Right lung (tissue), 5 donors: ENCODE data around the gene CNBD2. TPM values are rescaled to one million over a fixed set of nuclear protein-coding genes. Genes with fewer than 3 reads are reported as not detected.
"Not testable (repeated sequence)": the region's sequence is repeated elsewhere in the genome, so short reads cannot be mapped to it uniquely, and the experiment has no call there.

Experiments used
- DNase-seq, 2 donors: peaks; one replicate each; pipeline ENCODE4 v3.0.0-alpha.2; 2013
- polyA plus RNA-seq, 5 donors: library from polyadenylated mRNA; unstranded; fragments of 120-200 nt; gene quantifications; one replicate each; pipeline versions ENCODE4 v1.2.1 to v1.2.3, GENCODE V29; 2013; ENCODE audit warnings: inconsistent platforms in 1 of 5, low replicate concordance in 1 of 5; ENCODE audit not compliant: insufficient read length in 5 of 5, insufficient read depth in 1 of 5

The CNBD2 gene
- polyA plus RNA-seq, 5 donors: 0.28 to 2.4 (median 0.59) TPM

DNA sequence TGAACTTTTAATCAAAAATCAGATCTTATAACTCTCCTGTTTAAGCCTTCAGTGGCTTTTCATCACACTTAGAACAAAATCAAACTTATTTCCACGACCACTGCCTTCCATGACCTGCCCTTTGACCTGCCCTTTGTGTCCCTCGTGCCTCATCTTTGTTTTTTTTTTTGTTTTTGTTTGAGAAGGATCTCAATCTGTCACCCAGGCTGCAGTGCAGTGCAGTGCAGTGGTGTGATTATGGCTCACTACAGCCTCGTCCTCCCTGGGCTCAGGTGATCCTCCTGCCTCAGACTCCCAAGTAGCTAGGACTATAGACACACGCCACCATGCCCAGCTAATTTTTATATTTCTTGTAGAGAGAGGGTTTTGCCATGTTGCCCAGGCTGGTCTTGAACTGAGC lies 86.8 kb downstream of the CNBD2 start:
- DNase-seq: no peak

DNA sequence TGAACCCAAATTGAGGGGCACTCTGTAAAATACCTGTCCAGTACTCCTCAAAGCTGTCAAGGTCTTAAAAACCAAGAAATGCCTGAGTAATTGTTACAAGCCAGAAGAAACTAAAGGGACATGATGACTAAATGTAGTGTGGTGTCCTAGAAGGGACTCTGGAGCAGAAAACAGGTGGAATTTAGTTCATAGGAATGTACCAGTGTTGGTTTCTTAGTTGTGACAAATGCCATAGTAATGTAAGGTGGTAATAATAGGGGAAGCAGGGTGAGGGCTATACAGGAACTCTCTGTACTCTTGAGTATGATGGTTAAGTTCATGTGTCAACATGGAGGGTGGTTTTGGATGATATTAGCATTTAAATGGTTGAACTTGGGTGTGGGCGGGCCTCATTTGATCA lies 92.3 kb downstream of the CNBD2 start:
- DNase-seq: no peak

DNA sequence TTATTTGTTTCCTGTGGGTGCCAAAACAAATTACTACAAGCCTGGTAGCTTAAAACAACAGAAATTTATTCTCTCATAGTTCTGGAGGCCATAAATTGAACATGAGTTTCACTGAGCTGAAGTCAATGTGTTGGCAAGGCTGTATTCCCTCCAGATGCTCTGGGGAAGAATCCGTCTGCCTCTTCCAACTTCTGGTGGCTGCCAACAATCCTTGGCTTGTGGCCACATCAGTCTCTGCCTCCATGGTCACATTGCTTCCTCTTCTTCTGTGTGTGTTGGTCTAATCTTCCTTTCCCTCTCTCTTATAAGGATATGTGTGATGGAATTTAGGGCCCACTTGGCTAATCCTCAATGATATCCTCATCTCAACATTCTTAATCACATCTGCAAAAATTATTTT lies 93.4 kb downstream of the CNBD2 start:
- DNase-seq: no peak

DNA sequence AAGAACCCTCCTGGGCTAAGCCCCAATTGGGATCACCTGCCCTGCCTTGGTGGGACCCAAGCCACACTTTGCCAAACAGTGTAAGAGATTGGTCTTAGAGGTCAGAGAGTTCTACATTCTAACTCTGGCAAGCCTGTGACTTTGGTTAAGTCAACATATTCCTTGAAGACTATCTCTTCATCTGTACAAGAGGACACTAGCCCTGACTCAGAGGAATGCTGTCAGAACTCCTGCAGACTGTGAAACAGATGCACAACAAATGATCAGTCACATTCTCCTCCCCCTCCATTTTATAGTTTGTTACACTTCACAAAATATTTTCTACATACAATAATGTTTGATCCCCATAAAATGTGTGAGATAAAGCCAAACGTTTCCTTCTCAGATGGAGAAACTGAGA lies 94.4 kb downstream of the CNBD2 start:
- no peak for DNase-seq

DNA sequence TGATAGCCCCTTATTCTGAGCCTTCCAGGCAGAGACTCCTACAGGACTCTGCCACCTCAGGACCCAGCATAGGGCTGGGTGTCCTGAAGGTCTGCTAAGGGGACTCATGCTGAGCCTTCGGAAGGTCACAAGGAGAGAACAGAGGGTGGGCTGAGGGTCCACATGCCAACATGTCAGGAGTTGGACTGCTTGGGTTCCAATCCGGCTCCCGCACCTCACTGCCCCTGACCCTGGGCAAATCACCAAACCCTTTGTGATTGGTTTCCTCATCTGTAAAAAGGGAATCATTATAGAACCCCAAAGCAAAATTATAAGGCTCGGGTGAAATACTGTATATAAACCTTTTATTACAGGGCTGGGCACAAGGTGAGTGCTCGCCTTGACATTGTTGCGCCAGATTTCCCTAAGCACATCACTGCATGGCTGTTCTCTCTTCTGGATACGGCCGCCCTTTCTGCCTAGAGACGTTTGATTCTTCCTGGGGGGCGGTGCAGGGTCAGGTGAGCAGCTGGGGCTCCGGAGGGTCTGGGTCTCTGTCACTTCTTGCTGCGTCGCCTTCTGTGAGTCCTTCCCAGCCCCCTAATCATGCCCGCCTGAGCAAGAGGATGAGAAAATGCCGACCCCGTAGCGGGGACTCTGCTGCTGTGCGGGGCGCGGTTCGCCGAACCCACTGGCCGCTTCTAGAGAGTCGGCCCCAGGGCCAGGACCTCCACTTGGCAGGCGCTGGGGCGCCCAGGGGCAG lies 95.7 kb downstream of the CNBD2 start:
- no peak for DNase-seq

DNA sequence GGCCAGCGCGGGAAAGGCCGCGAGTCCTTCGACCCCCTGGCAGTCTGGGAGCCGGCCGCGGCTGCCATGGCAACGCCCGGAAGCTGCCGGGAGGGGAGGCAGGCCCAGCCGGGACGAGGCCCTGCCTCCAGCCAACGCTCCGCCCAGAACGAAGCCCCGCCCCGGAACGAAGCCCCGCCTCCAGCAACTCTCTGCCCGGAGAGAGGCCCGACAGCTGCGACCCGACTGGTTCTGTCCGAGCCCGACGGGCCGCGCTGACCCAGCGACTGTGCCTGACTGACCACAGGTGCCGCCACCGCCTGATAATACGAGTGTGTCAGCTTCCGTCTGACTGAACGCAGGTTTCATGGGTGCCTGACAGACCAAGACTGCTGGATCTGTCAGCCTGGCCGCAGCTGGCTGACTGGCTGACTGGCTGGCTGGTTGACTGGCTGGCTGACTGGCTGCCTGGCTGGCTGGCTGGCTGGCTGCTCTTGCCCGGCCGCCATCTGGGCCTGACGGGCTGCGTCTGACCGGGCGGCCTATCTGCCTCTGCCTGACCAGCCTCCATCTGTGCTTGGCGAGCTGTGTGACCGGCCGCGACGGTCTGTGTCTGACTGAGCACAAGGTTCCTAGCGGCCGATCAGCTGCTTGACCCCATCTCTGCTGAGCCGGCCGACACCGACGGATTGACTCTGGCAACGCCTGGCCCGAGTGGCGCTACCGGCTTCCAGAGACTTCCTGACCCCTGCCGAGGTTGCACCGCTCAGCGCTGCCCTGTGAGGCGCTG lies 96.5 kb downstream of the CNBD2 start:
- DNase-seq: peak; percentile 87 to 88

DNA sequence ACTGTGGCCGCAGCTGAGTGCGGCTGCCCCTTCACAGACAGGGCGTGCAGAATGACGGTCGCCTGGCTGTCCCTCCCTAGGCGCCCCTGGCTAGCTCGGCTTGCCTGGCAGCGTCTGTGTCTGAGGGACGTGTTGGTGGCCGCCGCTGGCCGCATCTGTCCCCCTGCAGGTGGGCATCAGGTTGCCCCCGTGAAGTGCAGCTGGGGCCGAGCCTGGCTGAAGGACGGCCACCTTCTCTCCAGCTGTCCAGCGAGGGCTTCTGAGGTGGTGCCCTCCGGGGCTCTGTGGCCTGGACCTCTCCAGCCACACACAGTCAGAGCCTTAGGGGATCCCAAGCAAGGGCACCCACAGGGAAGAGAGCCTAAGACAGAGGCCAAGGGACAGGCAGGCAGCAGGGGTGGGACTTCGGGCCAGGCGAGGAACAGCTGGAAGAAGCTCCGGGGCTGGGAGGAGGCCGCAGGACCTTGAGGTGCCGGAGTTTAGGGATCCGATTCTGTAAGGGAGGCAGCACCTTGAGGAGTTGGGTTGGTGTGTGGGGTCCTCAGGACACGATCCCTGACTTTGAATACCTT lies 97.1 kb downstream of the CNBD2 start:
- DNase-seq: no peak

DNA sequence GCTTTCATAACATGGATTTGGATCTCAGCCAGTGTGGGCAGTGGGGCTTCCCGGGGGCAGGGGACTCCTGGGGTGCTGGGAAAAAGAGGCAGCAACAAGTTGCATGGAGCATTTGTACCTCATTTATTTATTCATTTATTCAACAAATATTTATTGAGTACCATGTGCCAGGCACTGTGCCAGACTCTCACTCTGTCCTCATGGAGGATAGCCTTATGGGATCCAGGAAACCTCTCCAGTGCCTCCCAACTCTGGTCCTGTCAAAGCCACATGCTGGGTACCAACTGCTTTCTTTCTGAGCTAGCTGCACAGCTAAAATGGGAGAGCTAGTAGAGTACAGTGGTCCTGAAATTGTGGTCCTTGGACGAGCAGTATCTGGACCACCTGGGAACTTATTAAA lies 98.4 kb downstream of the CNBD2 start:
- DNase-seq: no peak

DNA sequence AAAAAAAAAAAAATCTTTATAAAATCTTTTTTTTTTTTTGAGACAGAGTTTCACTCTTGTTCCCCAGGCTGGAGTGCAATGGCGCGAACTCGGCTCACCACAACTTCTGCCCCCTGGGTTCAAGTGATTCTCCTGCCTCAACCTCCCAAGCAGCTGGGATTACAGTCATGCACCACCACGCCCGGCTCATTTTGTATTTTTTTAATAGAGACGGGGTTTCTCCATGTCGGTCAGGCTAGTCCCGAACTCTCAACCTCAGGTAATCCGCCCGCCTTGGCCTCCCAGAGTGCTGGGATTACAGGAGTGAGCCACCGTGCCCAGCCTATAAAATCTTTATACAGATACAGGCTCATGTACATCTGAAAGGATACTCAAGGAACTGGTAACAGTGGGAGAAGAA lies 100.1 kb downstream of the CNBD2 start:
- not testable (repeated sequence) for DNase-seq

DNA sequence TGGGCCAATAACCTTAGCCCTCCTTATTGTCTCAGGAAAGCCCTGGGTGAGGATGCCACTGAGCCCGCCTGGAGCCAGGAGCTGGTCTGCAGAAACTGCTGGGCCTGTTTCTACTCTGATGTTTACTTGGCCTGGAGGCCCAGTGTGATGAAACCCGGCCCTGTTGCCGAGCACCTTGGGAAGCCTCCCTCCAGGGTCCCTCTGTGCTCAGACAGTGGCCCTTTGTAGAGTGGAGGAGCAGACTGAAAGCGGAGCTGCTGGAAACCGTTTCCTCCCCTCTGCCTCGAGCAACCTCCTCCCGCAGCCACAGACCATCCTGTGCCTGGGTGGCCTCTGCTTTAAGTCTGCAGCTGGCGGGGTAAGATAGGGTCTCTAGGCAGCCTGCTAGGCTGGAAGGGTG lies 102.1 kb downstream of the CNBD2 start:
- DNase-seq: no peak

DNA sequence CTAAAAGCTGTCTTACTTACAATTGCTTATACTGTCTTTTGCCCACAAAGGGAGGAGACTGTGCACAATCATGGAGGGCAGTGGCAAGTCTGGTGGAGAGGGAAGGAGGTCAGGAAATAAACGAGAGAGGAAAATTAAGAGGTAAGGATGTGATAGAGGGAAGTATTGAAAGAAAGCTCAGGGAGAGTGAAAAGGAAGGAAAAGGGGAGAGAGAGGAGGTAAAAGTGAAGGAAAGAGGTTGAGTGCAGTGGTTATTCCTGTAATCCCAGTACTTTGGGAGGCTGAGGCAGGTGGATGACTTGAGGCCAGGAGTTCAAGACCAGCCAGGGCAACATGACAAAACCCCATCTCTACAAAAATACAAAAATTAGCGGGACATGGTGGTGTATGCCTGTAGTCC lies 103.5 kb downstream of the CNBD2 start:
- DNase-seq: no peak

DNA sequence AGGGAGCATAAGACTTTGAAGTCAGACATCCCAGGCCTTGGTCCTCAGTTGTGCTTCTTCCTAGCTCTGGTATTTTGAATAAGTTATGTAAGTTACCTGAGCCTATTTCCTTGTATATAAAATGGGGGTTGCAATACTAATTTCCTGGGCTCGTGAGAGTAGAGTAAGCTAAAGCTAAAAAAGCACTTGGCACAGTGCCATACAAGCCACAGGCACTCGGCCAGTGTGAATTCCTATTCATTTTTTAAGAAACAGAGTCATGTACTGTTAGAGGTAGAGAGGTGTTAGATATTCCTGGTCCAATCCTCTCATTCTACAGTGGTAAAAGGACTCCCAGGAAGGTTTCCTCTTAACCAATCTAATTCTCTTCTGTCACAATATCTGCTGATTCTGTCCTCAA lies 106.6 kb downstream of the CNBD2 start:
- no peak for DNase-seq

DNA sequence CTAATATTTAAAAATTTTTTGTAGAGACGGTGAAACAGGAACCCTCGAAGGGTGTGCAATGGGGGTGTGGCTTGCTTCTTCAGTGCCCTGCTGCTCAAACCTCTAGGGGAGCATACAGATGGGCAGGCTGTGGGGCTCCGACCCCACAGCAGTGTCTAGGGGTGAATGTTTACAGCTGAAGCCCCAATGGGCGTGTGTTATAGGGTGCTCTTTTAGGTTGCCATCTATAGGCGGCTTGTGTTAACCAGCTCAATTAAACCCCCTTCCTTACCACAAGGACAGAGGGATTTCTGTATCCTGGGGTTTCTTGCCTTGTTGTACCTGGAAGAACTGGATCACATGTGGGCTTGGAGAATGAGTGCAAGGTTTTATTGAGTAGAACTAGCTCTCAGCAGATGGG lies 109.4 kb downstream of the CNBD2 start:
- DNase-seq: not testable (repeated sequence)

DNA sequence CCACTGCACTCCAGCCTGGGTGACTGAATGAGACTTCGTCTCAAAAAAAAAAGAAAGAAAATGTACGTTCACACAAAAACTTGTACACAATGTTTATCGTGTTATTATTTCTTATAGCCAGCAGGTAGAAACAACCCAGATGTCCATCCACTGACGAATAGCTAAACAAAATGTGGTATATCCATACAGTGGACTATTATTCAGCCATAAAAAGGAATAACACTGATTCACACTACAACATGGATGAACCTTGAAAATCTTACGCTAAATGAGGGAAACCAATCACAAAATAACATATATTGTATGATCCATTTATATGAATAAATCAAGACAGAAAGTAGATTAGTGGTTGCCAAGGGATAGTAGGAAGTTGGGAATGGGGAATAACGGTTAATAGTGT lies 111.1 kb downstream of the CNBD2 start:
- DNase-seq: no peak

DNA sequence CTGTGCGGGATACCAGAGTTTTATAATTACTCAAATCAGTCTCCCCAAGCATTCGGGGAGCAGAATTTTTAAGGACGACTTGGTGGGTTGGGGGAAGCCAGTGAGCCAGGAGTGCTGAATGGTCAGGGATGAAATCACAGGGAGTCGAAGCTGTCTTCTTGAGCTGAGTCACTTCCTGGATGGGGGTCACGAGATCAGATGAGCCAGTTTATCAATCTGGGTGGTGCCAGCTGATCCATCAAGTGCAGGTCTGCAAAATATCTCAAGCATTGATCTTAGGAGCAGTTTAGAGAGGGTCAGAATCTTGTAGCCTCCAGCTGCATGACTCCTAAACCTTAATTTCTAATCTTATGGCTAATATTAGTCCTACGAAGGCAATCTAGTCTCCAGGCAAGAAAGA lies 111.6 kb downstream of the CNBD2 start:
- DNase-seq: not testable (repeated sequence)

Other genes with a start within 250 kb of the CNBD2 start
- 100 to 1,000 TPM; 502 to 797 (median 733) TPM for gene RBM39, start 226.3 kb upstream of the CNBD2 start, polyA plus RNA-seq
- gene PHF20, start 196.6 kb upstream of the CNBD2 start, polyA plus RNA-seq: 10 to 100 TPM; 31.2 to 52.6 (median 41.9) TPM
- 10 to 100 TPM; 16.1 to 53.9 (median 25.1) TPM for gene SCAND1, start 14.1 kb upstream of the CNBD2 start, polyA plus RNA-seq
- 10 to 100 TPM; 32.2 to 39.0 (median 37.3) TPM for gene EPB41L1, start 186.2 kb downstream of the CNBD2 start, polyA plus RNA-seq